ENCODE measurements around the gene MIS18BP1.

DNA sequence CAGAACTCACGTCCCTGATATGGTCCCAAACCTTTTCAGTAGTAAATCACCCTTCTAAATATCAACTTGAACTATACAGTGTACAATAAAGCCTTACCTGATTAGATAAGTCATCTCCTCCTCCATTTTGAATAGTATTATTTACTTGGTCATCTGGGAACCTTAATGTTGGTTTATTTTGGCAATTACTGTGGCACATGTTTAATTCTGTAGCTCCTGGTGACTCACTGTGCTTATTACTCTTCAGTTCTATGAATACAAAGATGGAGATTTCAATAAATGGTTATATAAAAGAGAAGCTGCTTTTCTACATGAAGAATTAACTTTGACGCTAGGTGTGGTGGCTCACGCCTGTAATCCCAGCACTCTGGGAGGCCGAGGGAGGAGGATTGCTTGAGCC, 25.4 kb downstream of the MIS18BP1 start:
- TF ChIP-seq POLR2A (IDR thresholded peaks at IDR 0.05; ENCODE audit: low read depth, low read length) (no peak), POLR2AphosphoS5 (IDR thresholded peaks at IDR 0.05; ENCODE audit: low read depth, low read length) (no peak), TAF1 (IDR thresholded peaks at IDR 0.05; ENCODE audit: borderline replicate concordance, low read depth, low read length) (no peak)

Data from GM12892 (cell line).